Hepatocyte (in vitro differentiated cells): ENCODE measurements around the gene DSE. TPM values are rescaled to one million over a fixed set of nuclear protein-coding genes. Genes with fewer than 3 reads are reported as not detected.
A peak's percentile ranks its signal among the peaks of the same experiment; 100 is the strongest.

Source experiments
- DNase-seq: peaks from one replicate; pipeline ENCODE4 v3.0.0-alpha.2; 2016; ENCODE audit warnings: low spot score
- H2AFZ ChIP-seq: fragments of 200-600 bp; sonication (generic); 2 replicates; pipeline ENCODE4 v1.6.0; 2016; ENCODE audit warnings: antibody characterized with exemption, mild to moderate bottlenecking
- H3K27ac ChIP-seq: fragments of 200-600 bp; sonication (generic); 2 replicates; pipeline ENCODE4 v1.5.1; 2016; ENCODE audit warnings: mild to moderate bottlenecking
- H3K27me3 ChIP-seq: fragments of 200-600 bp; sonication (generic); 2 replicates; pipeline ENCODE4 v1.6.1; 2016
- H3K36me3 ChIP-seq: fragments of 200-600 bp; sonication (generic); replicated peaks from 2 replicates; pipeline ENCODE4 v1.5.1; 2016; ENCODE audit warnings: low read depth; ENCODE audit not compliant: insufficient read depth
- H3K4me1 ChIP-seq: fragments of 200-600 bp; sonication (generic); 2 replicates; pipeline ENCODE4 v1.5.1; 2016; ENCODE audit warnings: mild to moderate bottlenecking, moderate library complexity; ENCODE audit not compliant: insufficient read depth
- H3K4me2 ChIP-seq: fragments of 200-600 bp; sonication (generic); 2 replicates; pipeline ENCODE4 v1.6.0; 2016
- H3K4me3 ChIP-seq: fragments of 200-600 bp; sonication (generic); 2 replicates; pipeline ENCODE4 v1.5.1; 2016; ENCODE audit warnings: mild to moderate bottlenecking
- H3K79me2 ChIP-seq: fragments of 200-600 bp; sonication (generic); 2 replicates; pipeline ENCODE4 v1.6.0; 2017; ENCODE audit warnings: mild to moderate bottlenecking
- H3K9me2 ChIP-seq: fragments of 200-600 bp; sonication (generic); replicated peaks from 2 replicates; pipeline ENCODE4 v1.6.0; 2017; ENCODE audit warnings: mild to moderate bottlenecking; ENCODE audit not compliant: insufficient read depth
- H3K9me3 ChIP-seq: fragments of 200-600 bp; sonication (generic); 2 replicates; pipeline ENCODE4 v1.5.1; 2016; ENCODE audit warnings: low read depth, mild to moderate bottlenecking
- H4K20me1 ChIP-seq: fragments of 200-600 bp; sonication (generic); 2 replicates; pipeline ENCODE4 v1.6.0; 2016; ENCODE audit warnings: mild to moderate bottlenecking; ENCODE audit not compliant: insufficient read depth, poor library complexity, severe bottlenecking
- EZH2 ChIP-seq: fragments of 200-600 bp; sonication (generic); IDR thresholded peaks from 2 replicates; pipeline ENCODE4 v1.6.1; 2016; ENCODE audit warnings: antibody characterized with exemption, mild to moderate bottlenecking, borderline replicate concordance
- EZH2phosphoT487 ChIP-seq: fragments of 200-600 bp; sonication (generic); IDR thresholded peaks from one replicate; pipeline ENCODE4 v1.6.1; 2018; ENCODE audit warnings: antibody characterized with exemption, mild to moderate bottlenecking, low read depth, moderate library complexity; ENCODE audit not compliant: unreplicated experiment, severe bottlenecking
- WGBS: methylation state at CpG from one replicate; pipeline ENCODE4 v1.1.6; 2016; ENCODE audit warnings: low lambda C conversion rate; ENCODE audit errors: missing lambda C conversion rate; 5-methylcytosine and 5-hydroxymethylcytosine counted together
- polyA plus RNA-seq: library from polyadenylated mRNA; unstranded; fragments of >200 nt; fragmentation: Nextera tagmentation; extraction: Ambion mirVana; gene quantifications from 2 replicates; pipeline ENCODE4 v1.2.1, GENCODE V29; 2016
- total RNA-seq: library from RNA; depleted of rRNA; stranded (reverse); fragments of >200 nt; gene quantifications from 2 replicates; pipeline ENCODE4 v1.2.3, GENCODE V29; 2014
- TF ChIP-seq, protein P1 (sequence below): fragments of 200-600 bp; sonication (generic); IDR thresholded peaks from 2 replicates; pipeline ENCODE4 v1.5.1; 2016; ENCODE audit warnings: antibody characterized with exemption, mild to moderate bottlenecking; ENCODE audit not compliant: poor library complexity

DSE gene
- total and polyA plus RNA-seq, 2 experiments from 2014 or later, result 19.9 to 45.0 TPM

DNA sequence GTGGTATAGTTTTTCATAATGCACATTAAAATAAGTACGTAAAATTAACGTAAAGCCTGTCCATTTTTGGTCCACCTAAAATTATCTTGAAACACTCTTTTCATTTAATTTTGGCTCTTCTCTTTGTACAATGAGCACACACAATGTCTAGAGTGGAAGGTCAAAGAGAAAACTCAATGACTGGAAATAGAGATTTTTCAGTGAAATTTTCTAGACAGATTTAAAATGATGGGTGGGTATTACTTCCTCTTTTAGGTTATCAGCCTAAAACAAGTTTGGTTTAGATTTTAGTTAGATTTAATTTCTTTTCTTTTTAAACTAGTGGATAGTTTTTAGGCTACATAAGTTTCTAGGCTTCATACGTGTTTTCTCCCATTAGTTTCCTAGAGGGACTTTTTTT is 24.9 kb downstream of the DSE start:
- Histone ChIP-seq H3K79me2 (peaks cover 79% of the 10 kb centered on the region), H2AFZ (no peak overlapping the region), H4K20me1 (no peaks in the 10 kb centered on the region), H3K9me2 (no peaks in the 10 kb centered on the region), H3K27ac (no peak overlapping the region), H3K36me3 (no peaks in the 10 kb centered on the region), H3K27me3 (no peaks in the 10 kb centered on the region), H3K4me2 (no peak overlapping the region), H3K4me1 (peaks cover 16% of the 10 kb centered on the region), H3K4me3 (no peak overlapping the region), H3K9me3 (no peaks in the 10 kb centered on the region)
- TF ChIP-seq EZH2 (no peak), EZH2phosphoT487 (no peak)
- TF ChIP-seq, protein P1, sequence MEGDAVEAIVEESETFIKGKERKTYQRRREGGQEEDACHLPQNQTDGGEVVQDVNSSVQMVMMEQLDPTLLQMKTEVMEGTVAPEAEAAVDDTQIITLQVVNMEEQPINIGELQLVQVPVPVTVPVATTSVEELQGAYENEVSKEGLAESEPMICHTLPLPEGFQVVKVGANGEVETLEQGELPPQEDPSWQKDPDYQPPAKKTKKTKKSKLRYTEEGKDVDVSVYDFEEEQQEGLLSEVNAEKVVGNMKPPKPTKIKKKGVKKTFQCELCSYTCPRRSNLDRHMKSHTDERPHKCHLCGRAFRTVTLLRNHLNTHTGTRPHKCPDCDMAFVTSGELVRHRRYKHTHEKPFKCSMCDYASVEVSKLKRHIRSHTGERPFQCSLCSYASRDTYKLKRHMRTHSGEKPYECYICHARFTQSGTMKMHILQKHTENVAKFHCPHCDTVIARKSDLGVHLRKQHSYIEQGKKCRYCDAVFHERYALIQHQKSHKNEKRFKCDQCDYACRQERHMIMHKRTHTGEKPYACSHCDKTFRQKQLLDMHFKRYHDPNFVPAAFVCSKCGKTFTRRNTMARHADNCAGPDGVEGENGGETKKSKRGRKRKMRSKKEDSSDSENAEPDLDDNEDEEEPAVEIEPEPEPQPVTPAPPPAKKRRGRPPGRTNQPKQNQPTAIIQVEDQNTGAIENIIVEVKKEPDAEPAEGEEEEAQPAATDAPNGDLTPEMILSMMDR, result no peak
- DNase-seq, result no peak
- 97% methylated on average over 3 of the region's 3 CpGs for WGBS

DNA sequence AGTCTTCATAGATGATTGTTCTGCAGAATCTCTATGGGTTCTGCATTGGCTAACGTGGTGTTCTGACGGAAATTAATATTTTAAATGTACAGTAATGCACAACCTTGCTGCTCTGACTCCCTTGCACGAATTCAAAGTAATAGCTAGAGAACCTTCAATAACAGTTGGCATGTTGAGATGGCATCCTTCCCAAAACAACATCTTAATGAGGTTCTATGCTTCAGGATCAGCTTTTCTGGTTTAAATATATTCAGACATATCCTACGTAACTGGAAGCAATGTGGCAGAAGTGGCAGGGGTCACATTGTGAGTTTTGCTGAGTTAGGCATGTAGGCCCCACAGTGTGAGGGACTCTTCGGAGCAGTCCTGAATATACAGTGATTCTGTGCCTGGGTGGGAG is 25.7 kb downstream of the DSE start:
- Histone ChIP-seq H3K9me2 (no peaks in the 10 kb centered on the region), H3K27ac (no peak overlapping the region), H3K4me3 (no peak overlapping the region), H3K9me3 (no peaks in the 10 kb centered on the region), H3K36me3 (no peaks in the 10 kb centered on the region), H3K79me2 (peaks cover 79% of the 10 kb centered on the region), H3K4me2 (no peak overlapping the region), H3K4me1 (peaks cover 16% of the 10 kb centered on the region), H2AFZ (no peak overlapping the region), H4K20me1 (no peaks in the 10 kb centered on the region), H3K27me3 (no peaks in the 10 kb centered on the region)
- WGBS, result 93% methylated on average over 5 of the region's 5 CpGs
- no peak for DNase-seq
- TF ChIP-seq, protein P1, result no peak
- TF ChIP-seq EZH2phosphoT487 (no peak), EZH2 (no peak)

DNA sequence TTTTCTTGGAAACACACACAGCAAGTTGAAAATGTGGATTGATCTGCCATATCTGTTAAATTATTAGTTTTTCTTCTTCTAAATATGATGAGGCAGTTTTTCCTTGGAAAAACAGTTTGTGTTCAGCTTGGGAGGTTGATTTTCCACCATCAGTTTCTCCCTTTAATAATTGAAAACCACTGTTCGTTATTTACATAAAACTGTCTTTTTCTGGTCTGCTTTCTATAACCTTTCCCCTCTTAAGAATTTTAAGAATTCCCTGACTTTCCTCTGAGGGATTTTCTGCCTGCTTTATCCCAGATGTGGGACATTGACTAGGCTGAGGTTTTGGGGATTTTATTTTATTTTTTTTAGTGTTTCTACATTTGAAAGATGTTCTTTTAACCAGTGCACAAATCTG is 27.2 kb downstream of the DSE start:
- DNase-seq, result no peak
- peak overlapping the region; percentile 10 for H3K4me2 ChIP-seq
- H4K20me1 ChIP-seq, result no peaks in the 10 kb centered on the region
- no peaks in the 10 kb centered on the region for H3K9me2 ChIP-seq
- H3K9me3 ChIP-seq, result no peaks in the 10 kb centered on the region
- 21% methylated on average over 1 of the region's 1 CpG for WGBS
- peak overlapping the region; percentile 47 for H3K27ac ChIP-seq
- peaks cover 16% of the 10 kb centered on the region for H3K4me1 ChIP-seq
- no peak for TF ChIP-seq EZH2phosphoT487
- TF ChIP-seq, protein P1, result no peak
- no peak for TF ChIP-seq EZH2
- no peak overlapping the region for H2AFZ ChIP-seq
- peaks cover 79% of the 10 kb centered on the region for H3K79me2 ChIP-seq
- H3K27me3 ChIP-seq, result no peaks in the 10 kb centered on the region
- H3K36me3 ChIP-seq, result no peaks in the 10 kb centered on the region
- no peak overlapping the region for H3K4me3 ChIP-seq
